ENCODE results near the gene FLAD1. TPM values are rescaled to one million over a fixed set of nuclear protein-coding genes. Genes with fewer than 3 reads are reported as not detected.
"Not testable (repeated sequence)": the region's sequence is repeated elsewhere in the genome, so short reads cannot be mapped to it uniquely, and the experiment has no call there.

FLAD1 gene
- total RNA-seq, 1 donor from 2014 or later: 41.9 TPM

DNA sequence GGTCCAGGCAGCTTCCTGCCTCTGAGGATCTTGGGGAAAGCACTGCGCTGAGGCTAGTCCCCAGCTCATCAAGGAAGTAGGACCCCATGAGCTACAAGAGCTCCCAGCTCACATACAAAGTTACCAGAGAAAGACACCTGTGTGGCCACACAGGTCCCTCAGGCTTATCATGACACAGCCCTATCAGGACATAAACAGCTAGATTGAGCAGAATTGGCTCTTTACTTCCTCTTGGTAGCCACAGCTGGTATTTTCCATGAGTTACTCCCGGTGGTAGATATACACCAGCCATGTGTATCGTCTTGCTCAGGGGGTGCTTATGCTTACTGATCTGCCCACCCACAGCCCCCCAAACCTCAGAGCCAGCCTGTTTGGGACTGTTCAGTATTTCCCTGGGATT is 11.4 kb downstream of the FLAD1 start:
- no peak for DNase-seq (ENCODE audit: low read depth)
- TF ChIP-seq, protein P1, sequence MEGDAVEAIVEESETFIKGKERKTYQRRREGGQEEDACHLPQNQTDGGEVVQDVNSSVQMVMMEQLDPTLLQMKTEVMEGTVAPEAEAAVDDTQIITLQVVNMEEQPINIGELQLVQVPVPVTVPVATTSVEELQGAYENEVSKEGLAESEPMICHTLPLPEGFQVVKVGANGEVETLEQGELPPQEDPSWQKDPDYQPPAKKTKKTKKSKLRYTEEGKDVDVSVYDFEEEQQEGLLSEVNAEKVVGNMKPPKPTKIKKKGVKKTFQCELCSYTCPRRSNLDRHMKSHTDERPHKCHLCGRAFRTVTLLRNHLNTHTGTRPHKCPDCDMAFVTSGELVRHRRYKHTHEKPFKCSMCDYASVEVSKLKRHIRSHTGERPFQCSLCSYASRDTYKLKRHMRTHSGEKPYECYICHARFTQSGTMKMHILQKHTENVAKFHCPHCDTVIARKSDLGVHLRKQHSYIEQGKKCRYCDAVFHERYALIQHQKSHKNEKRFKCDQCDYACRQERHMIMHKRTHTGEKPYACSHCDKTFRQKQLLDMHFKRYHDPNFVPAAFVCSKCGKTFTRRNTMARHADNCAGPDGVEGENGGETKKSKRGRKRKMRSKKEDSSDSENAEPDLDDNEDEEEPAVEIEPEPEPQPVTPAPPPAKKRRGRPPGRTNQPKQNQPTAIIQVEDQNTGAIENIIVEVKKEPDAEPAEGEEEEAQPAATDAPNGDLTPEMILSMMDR (conservative IDR thresholded peaks at IDR 0.05; ENCODE audit: low read depth, low read length): no peak
- no peak overlapping the region for H3K4me3 ChIP-seq (ENCODE audit: low read depth, low read length)

DNA sequence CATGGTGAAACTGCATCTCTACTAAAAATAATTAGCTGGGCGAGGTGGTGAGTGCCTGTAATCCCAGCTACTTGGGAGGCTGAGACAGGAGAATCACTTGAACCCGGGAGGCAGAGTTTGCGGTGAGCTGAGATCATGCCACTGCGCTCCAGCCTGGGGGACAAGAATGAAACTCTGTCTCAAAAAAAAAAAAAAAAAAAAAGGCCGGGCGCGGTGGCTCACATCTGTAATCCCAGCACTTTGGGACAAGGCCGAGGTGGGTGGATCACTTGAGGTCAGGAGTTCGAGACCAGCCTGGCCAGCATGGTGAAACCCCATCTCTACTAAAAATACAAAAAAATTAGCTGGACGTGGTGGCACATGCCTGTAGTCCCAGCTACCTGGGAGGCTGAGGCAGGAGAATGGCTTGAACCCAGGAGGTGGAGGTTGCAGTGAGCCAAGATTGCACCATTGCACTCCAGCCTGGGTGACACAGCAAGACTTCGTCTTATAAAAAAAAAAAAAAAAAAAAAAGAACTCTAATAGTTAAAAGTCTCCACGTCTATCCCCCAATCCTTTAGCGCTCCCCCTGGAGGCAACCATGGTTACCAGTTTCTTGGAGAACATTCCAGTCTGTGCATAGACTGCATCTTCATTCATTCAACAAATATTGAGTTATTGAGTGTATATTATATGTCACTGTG is 12.3 kb downstream of the FLAD1 start:
- TF ChIP-seq, protein P1 (conservative IDR thresholded peaks at IDR 0.05; ENCODE audit: low read depth, low read length): peak; percentile 58
- not testable (repeated sequence) for DNase-seq (ENCODE audit: low read depth); H3K4me3 ChIP-seq (ENCODE audit: low read depth, low read length)

DNA sequence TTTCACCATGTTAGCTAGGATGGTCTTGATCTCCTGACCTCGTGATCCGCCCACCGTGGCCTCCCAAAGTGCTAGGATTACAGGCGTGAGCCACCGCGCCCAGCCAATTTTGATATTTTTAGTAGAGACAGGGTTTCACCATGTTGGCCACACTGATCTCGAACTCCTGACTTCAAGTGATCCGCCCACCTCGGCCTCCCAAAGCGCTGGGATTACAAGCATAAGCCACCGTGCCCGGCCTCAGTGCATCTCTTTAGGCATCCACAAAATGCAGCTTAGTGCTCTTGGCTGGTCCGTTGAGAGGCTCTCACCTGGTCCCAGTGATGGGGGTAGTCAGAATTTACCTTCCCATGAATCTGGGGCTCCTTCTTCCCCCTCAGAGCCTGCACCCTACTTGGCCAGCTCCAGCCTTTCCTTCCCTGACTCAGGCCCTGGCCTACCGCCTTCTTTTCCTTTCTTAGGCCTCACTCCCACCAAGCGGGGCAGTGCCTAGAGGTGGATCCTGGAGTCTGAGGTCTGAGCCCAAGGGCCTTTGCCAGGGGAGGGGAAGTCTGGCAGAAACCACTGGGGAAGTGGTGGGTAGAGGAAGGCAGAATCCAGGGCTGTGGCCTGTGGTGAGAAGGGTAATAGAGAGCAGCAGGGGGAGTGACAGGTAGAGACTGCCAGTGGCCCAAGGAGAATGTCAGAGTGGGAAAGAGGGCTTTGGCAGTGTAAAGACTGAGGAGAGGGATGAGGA is 14.0 kb downstream of the FLAD1 start:
- no peak overlapping the region for H3K4me3 ChIP-seq (ENCODE audit: low read depth, low read length)
- TF ChIP-seq, protein P1 (conservative IDR thresholded peaks at IDR 0.05; ENCODE audit: low read depth, low read length): no peak
- no peak for DNase-seq (ENCODE audit: low read depth)

DNA sequence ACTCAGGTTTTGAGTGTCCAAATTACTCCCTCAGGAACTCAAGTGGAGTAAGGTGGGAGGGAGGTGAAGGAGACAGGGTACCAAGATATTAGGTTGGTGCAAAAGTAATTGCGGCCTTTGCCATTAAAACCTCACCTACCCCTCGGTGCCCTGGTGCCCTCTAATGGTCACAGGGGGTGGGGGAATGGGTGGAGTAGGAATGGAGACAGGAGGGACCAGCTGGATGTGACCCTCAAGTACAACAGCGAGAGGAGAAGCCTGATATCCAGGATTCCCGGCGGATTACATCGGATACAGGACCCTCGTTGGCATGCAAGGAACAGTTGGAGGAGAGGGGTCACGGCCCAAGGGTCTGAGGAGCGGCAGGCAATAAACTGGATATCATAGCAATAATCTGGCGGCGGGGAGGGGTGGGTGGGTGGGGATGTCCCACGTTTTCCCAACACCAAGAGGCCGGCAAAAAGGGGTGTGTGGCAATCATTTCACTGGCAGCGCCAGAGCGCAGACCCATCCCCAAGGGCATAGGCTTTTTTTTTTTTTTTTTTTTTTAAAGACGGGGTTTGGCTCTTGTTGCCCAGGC is 15.1 kb downstream of the FLAD1 start:
- TF ChIP-seq, protein P1 (conservative IDR thresholded peaks at IDR 0.05; ENCODE audit: low read depth, low read length): peak; percentile 26

DNA sequence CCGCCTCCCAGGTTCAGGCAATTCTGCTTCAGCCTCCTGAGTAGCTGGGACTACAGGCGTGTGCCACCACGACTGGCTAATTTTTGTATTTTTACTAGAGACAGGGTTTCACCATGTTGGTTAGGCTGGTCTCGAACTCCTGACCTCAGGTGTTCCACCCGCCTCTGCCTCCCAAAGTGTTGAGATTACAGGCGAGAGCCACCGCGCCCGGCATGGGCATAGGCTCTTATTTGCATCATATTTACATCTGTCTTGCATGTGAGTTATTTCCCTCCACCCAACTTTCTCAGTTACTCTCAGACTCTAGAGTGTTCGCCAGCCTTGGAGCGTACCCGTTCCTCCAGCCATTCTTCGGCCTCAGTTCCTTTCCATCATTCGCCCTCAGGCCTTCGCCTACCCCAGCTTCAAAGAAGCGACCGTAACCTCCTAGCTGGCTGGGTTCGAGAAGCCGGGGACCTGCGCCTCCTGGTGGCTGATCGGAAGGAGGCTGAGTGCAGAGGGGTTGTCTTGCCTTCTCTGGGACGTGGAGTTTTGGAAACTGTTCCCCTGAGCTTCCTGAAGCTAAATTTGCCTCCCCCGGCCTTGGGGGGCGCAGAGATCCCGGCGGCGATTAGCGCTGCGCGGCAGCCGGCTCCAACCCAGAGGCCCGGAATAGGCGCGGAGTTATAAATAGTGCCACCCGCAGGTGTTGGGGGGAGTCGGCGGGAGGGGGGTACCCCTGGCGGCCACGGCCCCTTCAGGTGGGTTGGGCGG is 15.8 kb downstream of the FLAD1 start:
- no peak for DNase-seq (ENCODE audit: low read depth)
- H3K4me3 ChIP-seq (ENCODE audit: low read depth, low read length): peak overlapping the region; percentile 74
- TF ChIP-seq, protein P1 (conservative IDR thresholded peaks at IDR 0.05; ENCODE audit: low read depth, low read length): peak; percentile 96

More for the DNA sequence above, 15.1 kb downstream of the FLAD1 start:
- H3K4me3 ChIP-seq (ENCODE audit: low read depth, low read length): no peak overlapping the region
- no peak for DNase-seq (ENCODE audit: low read depth)

DNA sequence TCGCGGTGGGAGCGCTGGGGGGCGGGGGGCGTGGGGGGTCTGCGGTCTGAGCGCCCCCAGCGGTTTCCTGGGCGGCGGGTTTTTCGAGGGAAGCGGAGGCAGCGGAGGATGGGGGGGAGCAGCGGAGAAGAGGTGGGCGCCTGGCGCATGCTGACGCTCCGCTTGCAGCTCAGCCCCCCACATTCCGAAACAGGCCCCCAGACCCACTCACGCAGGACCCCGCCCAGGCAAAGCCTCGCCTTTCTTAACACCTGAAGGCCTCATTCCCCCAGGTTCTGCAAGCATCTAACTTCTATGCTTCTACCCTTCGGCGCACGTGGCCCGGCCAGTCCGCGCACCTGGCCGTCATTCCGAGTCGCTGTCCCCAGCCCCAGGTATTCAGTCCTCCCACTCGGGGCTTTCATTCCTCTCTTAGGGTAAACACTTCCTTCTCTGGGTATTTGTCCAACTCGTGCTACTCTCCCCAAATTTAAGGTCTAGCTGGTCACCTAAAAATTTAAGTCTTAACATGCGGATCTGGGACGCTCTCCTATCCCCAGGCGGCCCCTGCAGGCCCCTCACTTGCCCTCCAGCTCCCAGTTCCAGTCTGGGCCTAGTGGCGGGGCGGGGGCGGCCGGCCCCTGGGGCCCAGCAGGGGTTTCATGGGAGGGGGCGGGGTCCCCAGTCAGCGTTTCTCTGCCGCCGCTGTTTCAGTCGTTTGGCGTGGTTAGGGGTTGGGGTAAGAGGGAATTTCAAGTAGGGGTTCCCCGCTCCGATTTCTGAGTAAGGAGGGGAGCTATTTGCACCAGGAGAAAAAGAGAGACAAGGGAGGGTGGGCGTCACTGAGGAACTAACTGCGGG is 16.6 kb downstream of the FLAD1 start:
- TF ChIP-seq, protein P1 (conservative IDR thresholded peaks at IDR 0.05; ENCODE audit: low read depth, low read length): no peak
- peak overlapping the region; percentile 74 for H3K4me3 ChIP-seq (ENCODE audit: low read depth, low read length)
- no peak for DNase-seq (ENCODE audit: low read depth)
